DOHH2 (cell line): ENCODE data around the gene KCNN4.

Experiments
- H3F3A ChIP-seq: fragments of 200-600 bp; sonication (generic), shearing (Covaris generic); 2 replicates; pipeline ENCODE4 v1.6.0; 2016; ENCODE audit warnings: antibody characterized with exemption, mild to moderate bottlenecking; ENCODE audit not compliant: control insufficient read depth, insufficient read depth
- H3K27ac ChIP-seq: fragments of 200-600 bp; sonication (generic); 2 replicates; pipeline ENCODE4 v1.5.1; 2014; ENCODE audit warnings: low read depth, mild to moderate bottlenecking, low read length, moderate library complexity
- H3K27me3 ChIP-seq: fragments of 200-600 bp; sonication (generic); 2 replicates; pipeline ENCODE4 v1.6.1; 2014; ENCODE audit warnings: mild to moderate bottlenecking, low read length, mixed read lengths; ENCODE audit not compliant: control insufficient read depth
- H3K36me3 ChIP-seq: fragments of 200-600 bp; sonication (generic); 2 replicates; pipeline ENCODE4 v1.6.1; 2014; ENCODE audit warnings: mild to moderate bottlenecking, low read length, moderate library complexity, mixed read lengths; ENCODE audit not compliant: control insufficient read depth
- H3K4me1 ChIP-seq: fragments of 200-600 bp; sonication (generic); 2 replicates; pipeline ENCODE4 v1.6.1; 2014; ENCODE audit warnings: mild to moderate bottlenecking, low read length, mixed read lengths; ENCODE audit not compliant: control insufficient read depth
- H3K4me2 ChIP-seq: fragments of 200-600 bp; sonication (generic); 2 replicates; pipeline ENCODE4 v1.6.0; 2014; ENCODE audit warnings: mild to moderate bottlenecking, low read length, moderate library complexity
- H3K4me3 ChIP-seq: fragments of 200-600 bp; sonication (generic); 2 replicates; pipeline ENCODE4 v1.5.1; 2014; ENCODE audit warnings: mild to moderate bottlenecking, low read length, mixed read lengths
- H3K79me2 ChIP-seq: fragments of 200-600 bp; sonication (generic); 2 replicates; pipeline ENCODE4 v1.6.1; 2014; ENCODE audit warnings: mild to moderate bottlenecking, low read length, mixed read lengths; ENCODE audit not compliant: control insufficient read depth
- H3K9me2 ChIP-seq: fragments of 200-600 bp; sonication (generic); replicated peaks from 2 replicates; pipeline ENCODE4 v1.6.1; 2014; ENCODE audit warnings: mild to moderate bottlenecking, low read length, mixed read lengths; ENCODE audit not compliant: control insufficient read depth
- H3K9me3 ChIP-seq: fragments of 200-600 bp; sonication (generic); 2 replicates; pipeline ENCODE4 v1.6.1; 2014; ENCODE audit warnings: antibody characterized with exemption, low read length, mixed read lengths; ENCODE audit not compliant: control insufficient read depth, insufficient read depth
- H4K20me1 ChIP-seq: fragments of 200-600 bp; sonication (generic); 2 replicates; pipeline ENCODE4 v1.6.0; 2014; ENCODE audit warnings: low read depth, mild to moderate bottlenecking, antibody characterized with exemption, low read length, moderate library complexity; ENCODE audit not compliant: control insufficient read depth, insufficient read depth
- CTCF ChIP-seq: fragments of 200-600 bp; sonication (generic); IDR thresholded peaks from one replicate; pipeline ENCODE4 v1.5.1; 2014; ENCODE audit warnings: antibody characterized with exemption, mild to moderate bottlenecking, low read depth, low read length; ENCODE audit not compliant: poor library complexity, severe bottlenecking
- EZH2phosphoT487 ChIP-seq: fragments of 200-600 bp; sonication (generic); IDR thresholded peaks from 2 replicates; pipeline ENCODE4 v1.6.1; 2017; ENCODE audit warnings: borderline replicate concordance, mild to moderate bottlenecking, antibody characterized with exemption, low read length, moderate library complexity, mixed read lengths

KCNN4 gene

GRCh38 chr19:43721469-43722048, 59.2 kb downstream of the KCNN4 start:
- no peak overlapping the region for H3K4me2 ChIP-seq
- no peak for TF ChIP-seq CTCF
- no peak for TF ChIP-seq EZH2phosphoT487
- H3K9me2 ChIP-seq = no peaks in the 10 kb centered on the region
- no peaks in the 10 kb centered on the region for H4K20me1 ChIP-seq
- H3F3A ChIP-seq = peaks cover 4% of the 10 kb centered on the region; the same call in 1 of the 2 replicates
- H3K9me3 ChIP-seq = no peaks in the 10 kb centered on the region
- no peaks in the 10 kb centered on the region for H3K36me3 ChIP-seq
- no peak overlapping the region for H3K27ac ChIP-seq
- no peak overlapping the region for H3K4me3 ChIP-seq
- no peaks in the 10 kb centered on the region for H3K79me2 ChIP-seq
- no peaks in the 10 kb centered on the region for H3K27me3 ChIP-seq
- peaks cover 10% of the 10 kb centered on the region for H3K4me1 ChIP-seq

GRCh38 chr19:43720936-43721335, 59.8 kb downstream of the KCNN4 start:
- Histone ChIP-seq H3K79me2 (no peaks in the 10 kb centered on the region), H3K4me1 (peaks cover 10% of the 10 kb centered on the region), H3K9me3 (no peaks in the 10 kb centered on the region), H3K9me2 (no peaks in the 10 kb centered on the region), H3K27me3 (no peaks in the 10 kb centered on the region), H3K4me3 (no peak overlapping the region), H3K36me3 (no peaks in the 10 kb centered on the region), H3K4me2 (no peak overlapping the region), H4K20me1 (no peaks in the 10 kb centered on the region), H3F3A (peaks cover 4% of the 10 kb centered on the region; the same call in 1 of the 2 replicates), H3K27ac (no peak overlapping the region)
- TF ChIP-seq CTCF (no peak), EZH2phosphoT487 (no peak)

- TF ChIP-seq CTCF (no peak), EZH2phosphoT487 (no peak)
- Histone ChIP-seq H3K9me3 (no peaks in the 10 kb centered on the region), H4K20me1 (no peaks in the 10 kb centered on the region), H3K9me2 (no peaks in the 10 kb centered on the region), H3K79me2 (no peaks in the 10 kb centered on the region), H3K4me3 (no peak overlapping the region), H3K4me1 (peaks cover under 1% of the 10 kb centered on the region), H3K36me3 (no peaks in the 10 kb centered on the region), H3K27me3 (no peaks in the 10 kb centered on the region), H3K27ac (no peak overlapping the region), H3F3A (no peaks in the 10 kb centered on the region), H3K4me2 (no peak overlapping the region)
These were observed 60.9 kb downstream of the KCNN4 start for GRCh38 chr19:43719918-43720317.
